NCI-H2171 treated with DMSO at 0.1 percent for 48 hours (cell line): Measurements from ENCODE around the gene TMEM131.

Source experiments
- DNase-seq: peaks from one replicate; lab custom pipeline; 2025; lab: John Stamatoyannopoulos, UW

The TMEM131 gene

DNA sequence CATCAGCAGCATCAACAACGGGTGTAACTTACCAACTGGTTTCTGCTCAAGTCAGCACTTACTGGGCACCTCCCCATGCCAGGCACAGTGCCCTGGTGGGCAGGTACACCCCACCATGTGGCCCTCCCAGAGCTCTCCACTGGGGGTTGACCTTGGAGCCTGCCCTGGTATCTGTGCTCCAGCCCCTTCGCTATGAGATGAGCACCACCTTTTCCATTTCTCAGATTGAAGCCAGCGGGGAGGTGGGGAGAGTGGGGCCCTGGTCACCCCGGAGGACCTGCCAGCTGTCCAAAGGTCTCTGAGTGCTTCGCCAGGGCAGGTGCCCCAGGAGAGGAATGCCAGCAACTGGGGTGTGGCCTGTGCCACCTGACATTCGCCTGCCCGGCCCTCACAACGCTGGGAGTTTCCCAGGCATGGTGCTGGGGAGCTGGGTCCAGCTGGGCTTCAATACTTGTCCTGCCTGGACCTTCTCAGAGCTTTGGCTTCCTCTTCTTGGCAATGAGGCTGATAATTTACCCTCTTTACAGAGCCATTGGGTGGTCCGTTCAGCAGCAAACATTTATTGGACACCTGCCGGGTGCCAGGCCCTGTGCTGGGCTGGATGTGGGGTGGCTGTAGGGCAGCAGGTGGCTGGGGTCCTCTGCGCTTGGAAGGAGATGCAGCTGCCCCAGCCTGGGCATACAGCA is 288.2 kb downstream of the TMEM131 start:
- DNase-seq = no peak

DNA sequence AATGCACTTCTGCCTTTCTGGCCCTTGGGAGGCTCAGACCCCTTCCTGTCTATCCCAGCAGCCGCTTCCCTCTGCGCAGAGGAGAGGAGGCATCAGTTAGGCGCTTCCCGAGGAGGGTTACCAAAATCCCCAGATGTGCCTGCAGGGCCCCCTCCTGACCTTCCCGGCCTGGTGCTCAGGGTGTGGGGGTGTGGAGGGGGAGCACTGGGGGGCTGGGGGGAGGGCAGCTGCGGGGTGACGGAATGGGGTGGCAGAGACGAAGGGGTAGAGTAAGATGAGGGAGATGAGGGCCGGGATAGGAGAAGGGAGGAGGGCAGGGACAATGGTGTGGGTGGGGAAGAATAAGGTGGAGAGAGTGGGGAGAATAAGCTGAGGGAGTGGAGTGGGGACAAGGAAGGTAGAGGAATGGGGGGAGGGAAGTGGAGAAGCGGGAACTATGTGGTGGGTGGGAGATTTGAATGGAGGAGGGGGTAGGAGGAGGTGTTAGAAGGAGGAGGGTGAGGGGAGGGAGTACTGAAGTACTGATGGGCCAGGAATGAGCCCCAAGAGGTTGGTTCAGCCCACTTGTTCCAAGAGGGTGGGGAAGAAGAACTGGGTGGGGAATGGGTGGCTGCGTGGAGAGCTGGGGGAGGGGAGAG is 288.9 kb downstream of the TMEM131 start:
- no peak for DNase-seq
